Stimulated activated CD4-positive, alpha-beta T cell treated with anti-CD3 and anti-CD28 coated beads, Interleukin-15, amount 100 ng/mL, for 24 hours (primary cell): Measurements from ENCODE around the gene PDE4D.

Source experiments
- DNase-seq: peaks from one replicate; pipeline ENCODE4 v3.0.0-alpha.2; 2020

The PDE4D gene

DNA sequence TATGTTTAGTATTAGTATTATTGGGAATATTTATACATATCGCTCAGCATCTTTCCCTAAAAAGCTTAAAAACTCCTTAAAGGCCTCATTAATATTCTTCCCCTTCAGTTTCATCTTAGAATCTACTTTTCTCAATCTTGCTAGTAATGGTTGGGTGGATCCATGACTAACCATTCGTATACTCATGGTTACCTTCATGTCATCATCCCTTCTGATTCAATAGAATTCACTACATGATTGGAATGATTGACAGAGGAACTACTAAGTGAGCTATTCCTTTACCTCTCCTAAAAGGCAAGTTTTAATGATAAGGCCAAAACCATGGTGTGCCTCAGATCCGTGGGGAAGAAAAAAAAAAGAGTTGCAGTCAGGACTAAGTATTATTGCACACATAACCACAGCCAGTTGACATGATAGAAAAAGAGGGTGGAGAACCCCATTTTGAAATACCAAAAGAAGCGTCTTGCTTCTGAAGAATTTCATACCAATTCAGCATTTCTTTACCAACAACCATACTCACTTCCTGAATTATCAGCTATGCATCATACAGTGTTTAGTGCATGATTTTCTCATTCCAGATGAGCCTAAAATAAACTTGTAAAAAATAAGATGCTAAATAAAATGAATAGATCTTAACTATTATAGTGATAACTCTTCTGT, 624.6 kb downstream of the PDE4D start:
- no peak for DNase-seq

DNA sequence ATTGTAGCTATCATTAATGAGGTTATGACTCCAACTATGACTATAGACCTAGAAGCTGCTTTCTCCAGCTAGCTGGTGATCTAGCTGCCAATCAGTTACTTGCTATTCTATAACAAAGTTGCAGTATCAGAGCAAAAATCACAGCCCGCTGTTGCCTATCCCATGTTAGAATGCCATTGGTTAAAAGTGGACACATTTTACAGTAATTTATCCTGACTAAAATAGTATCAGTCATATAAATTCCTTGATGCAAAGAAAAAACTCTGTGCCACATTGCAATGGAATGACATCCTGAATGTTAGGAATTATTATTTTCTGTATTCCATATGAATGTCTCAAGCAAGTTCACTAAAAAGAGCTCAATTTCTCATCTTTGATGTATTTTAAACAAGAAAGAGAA, 626.5 kb downstream of the PDE4D start:
- DNase-seq = no peak

DNA sequence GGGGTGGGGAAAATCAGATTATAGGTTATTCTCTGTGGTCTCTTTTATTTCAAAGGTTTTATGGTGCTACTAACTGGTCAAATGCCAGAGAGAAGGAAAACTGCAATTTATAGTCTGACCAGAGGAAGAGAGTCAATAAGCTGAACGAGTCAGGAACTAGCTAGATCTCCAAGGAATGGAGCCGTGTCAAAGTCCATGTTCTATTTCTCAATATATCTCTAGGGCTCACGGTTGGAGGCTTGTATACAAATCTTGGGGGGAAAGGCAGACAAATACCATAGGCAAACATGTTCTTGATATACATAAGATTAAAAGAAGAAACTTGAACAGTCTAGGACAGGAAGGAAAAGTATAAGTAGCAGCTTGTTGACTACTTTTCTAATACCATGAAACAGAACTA, 627.1 kb downstream of the PDE4D start:
- DNase-seq = no peak

DNA sequence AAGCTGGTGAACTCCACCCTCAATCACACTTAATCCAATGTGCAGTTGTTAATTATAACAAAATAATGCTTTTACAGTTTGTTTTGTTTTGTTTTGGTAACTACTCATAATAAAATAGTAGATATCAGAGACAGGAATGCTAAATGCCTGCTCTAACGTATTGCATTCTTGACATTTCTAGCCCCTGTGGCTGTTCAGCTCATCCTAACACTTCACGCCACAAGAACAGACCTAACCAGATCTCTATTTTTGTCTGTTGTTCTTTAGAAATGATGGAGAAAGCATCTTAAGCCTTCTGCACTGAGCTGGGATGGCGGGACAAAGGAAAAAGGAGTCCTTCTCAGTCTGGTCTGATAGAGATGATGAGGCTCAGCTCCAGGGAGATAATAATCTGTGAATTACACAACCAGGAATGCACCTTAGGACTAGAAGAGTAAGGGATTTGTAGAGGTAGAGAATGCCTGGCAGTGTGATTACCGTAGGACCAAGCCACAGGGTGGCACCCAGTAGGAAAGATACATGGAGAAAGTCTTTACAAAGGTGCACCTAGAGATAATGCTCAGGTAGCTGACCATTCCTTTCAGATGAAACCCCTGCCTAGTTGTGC, 628.8 kb downstream of the PDE4D start:
- DNase-seq = no peak

DNA sequence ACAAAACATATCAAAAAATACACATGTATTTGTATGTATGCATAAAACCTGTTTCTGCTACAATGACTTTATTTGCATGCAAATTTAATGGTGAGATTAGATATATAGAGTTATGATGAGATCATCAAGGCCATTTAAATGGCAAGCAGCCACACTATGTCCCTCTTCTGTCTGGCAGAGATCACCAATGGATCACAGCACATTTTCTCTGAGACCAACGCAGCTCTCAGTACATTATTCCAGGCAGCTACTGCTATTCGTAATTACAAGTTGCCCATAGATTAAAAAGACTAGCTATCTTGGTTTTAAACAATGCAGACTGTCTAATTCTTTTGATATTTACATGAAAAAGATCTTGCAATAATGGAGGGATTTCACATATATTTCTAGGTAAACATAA, 629.5 kb downstream of the PDE4D start:
- DNase-seq = no peak

DNA sequence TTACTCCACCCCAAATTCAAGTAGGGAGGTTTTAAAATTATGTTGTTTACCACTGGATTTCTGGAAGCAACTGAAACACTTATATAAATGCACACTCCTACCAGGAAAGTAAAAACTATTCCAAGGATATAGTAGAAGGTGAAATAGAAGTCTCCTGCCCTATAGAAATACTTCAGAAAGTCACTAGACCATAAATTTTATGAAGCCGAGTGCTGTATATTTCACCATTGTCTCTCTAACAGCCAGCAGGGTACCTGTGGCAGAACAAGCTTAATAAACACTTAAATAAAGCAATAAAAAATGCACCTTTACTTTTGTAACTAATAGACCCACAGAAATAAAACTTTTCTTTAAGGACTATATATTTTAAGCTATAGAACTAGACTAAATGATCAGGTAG, 631.6 kb downstream of the PDE4D start:
- no peak for DNase-seq

DNA sequence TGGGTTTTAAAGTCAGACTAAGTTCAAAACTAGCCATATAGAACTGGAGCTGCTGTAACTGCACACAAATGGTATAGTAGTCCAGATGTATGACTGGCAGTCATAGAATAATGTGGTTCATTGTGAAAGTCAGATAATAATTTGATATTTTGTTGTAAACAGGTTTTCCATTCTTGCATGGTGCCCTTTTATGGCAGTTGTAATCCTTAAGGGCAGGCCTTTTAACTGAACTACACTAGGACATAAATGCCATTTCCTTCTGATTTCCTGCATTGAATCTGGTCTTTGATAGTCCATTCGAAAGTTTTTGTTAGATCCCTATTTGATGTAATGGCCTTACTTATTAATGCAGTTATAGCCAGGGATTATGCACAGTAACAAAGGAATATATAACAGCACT, 632.6 kb downstream of the PDE4D start:
- DNase-seq = no peak

DNA sequence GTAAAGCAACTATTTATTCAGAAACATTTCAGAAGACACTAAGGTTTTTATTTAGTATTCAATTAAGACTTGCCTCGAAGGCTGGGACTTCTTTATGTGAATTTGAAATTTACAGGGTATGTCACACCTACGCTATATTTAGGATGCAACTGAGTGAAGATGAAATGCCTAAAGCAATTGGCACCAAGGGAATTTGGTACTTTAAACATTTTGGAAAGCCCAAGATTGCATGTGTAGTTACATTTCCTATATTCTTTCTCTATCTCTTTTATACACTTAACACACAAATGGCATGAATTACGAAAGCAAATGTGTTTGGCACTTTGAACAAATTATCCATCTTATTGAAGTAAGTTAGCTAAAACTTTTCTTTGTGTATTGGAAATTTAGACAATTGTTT, 633.3 kb downstream of the PDE4D start:
- DNase-seq = no peak

DNA sequence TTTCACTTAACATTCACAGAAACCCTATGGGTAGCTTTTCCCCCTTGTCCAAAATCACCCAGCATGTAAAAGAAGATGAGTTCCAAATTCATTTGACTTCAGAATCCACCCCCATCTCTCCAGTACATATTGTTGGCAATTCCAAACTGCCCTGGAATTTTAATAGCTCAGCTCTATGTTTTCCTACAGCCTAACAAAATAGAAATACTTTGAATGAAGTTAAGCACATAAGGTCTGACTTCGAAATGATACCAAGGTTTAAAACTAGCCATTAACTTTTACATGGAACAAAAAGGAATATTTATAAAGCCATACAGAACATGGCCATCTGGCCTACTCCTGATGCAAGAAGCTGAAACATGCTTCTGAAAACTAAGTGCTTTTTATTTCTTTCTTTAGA, 634.3 kb downstream of the PDE4D start:
- no peak for DNase-seq

DNA sequence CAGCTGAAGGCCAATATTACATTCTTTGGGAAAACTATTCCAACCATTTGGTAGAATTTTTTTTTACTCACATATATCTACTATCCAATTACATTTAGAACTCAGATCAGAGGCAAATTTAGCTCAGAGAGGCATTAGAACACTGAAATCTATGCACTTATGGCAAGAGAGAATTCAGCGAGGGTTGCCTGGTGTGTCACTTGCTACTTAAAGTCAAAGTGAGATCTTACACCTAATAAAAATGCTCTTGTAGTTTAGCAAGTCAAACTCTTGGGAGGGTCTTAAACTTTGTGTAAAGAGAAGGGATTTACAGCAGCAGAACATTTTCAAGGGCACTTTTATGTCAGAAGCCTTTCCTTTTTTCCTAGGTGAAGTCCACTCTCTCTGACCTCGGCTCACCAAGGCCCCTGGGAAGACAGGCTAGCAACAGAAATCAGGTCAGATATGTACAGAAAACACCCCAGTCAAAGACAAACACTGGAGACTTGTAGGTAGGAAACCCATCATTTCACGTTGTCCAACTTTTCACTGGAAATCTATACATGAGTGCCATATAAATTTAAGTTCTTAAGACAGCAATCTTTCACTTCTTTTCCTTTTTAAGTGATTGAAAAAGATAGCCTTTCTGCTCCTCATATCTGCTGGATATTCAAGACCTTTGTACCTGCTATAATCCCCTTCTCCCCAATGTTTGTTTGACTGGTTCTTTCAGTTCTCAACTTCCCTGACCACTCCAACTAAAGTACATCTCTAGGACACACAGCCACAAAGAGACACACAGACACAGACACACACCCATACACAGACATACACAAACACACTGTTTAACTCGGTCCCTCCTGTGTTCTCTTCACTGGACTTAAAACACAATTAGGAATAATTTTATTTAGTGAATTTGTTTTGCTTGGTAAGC, 635.8 kb downstream of the PDE4D start:
- DNase-seq = no peak

DNA sequence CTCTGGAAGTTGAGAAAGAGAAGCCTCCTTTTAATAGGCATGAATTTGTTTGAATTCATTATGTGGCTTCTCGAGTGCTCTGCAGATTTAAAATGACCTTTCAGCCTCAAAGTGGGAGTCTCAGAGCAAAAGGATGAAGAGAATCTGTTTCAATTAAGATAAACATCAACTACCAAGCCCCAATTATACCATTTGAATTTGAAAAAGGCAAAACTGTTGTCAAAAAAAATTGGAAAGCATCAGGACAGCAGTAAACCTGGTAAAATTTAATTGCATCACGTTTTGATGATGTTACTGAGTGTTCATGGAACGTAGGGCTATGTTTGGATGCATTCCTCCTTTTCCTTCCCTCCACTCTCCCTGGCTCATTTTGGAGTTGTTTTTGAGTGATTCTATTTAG, 637.2 kb downstream of the PDE4D start:
- no peak for DNase-seq

DNA sequence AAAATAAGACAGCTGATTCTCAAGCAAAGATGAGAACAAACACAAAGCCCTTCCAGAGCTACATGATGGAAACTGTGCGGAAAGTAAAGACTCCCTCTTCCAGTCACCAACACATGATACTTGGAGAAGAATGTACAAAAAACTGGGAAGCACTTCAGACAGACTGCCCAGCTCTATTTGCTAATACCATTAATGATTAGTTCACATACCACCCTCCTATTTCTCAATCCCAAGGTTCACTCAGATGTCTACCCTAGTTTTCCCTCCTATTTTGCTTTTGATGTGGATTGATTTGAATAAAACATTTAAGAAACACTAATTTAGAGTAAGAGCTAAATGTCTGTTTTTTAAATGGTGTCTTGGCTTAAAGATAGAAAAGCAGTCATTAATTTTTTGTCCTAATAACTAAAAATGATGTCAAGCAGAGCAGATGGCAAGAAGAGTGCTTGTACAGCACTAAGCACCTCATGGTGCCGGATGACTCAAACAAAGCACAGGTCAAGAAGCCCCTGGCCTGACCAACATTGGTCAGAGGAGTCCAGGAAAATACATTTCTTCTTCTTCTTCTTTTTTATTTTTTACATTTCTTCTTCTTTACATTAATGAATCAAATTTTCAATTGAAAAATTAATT, 639.4 kb downstream of the PDE4D start:
- DNase-seq = no peak

DNA sequence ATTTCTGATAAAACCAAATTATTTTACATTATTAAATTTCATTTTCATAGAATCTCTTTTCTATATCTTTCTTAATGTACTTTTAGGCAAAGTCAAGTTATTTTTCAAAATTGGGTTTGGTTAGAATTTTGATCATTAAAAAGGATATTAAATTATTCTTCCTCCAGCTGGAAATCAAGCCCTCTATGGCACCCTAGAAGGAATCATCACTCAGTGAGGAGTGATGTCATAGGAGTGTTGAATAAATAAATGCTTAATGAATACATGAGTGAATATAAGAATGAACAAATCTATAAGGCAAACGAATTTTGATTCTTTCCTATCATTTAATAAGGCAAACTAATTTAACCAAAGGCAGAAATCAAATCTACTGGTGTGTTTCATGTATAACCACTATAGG, 639.9 kb downstream of the PDE4D start:
- DNase-seq = no peak

DNA sequence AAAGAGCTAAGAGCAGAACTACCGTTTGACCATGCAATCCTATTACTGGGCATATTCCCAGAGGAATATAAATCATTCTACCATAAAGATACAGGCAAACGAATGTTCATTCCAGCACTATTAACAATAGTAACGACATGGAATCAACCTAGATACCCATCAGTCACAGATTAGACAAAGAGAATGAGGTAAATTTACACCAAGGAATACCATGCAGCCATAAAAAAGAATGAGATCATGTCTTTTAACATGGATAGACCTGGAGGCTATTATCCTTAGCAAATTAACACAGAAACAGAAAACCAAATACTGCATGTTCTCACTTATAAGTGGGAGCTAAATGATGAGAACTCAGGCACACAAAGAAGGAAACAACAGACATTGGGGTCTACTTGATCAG, 641.9 kb downstream of the PDE4D start:
- no peak for DNase-seq

DNA sequence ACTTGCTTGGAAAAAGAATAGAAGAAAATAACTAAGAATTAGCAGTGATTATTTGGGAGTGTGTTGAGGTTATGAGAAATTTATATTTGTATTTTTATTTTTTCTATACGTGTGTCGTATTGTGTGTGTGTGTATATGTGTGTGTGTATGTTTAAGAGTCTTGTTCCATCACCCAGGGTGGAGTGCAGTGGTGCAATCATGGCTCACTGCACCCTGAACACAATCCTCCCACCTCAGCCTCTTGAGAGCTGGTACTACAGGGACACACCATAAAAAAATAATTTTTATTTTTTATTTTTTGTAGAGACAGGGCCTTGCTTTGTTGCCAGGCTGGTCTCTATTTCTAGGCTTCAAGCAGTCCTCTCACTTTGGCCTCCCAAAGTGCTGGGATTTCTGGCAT, 643.8 kb downstream of the PDE4D start:
- DNase-seq = no peak

DNA sequence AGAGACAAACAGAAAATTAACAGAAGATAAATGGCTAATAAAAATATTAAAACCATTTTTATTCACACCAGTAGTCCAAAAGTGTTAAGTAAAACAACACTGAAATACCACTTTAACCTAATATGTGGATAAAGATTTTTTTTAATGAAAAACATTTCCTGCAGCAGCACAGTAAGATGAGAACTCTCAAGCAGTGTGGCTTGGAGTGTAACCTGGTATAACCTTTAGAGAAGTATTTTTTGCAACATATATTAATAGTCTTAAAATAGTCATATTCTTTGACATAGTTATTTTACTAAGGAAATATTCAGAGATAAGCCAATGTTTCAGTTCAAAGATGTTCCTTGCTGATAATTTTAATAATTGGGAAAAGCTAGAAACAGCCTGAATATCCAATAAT, 644.4 kb downstream of the PDE4D start:
- no peak for DNase-seq

DNA sequence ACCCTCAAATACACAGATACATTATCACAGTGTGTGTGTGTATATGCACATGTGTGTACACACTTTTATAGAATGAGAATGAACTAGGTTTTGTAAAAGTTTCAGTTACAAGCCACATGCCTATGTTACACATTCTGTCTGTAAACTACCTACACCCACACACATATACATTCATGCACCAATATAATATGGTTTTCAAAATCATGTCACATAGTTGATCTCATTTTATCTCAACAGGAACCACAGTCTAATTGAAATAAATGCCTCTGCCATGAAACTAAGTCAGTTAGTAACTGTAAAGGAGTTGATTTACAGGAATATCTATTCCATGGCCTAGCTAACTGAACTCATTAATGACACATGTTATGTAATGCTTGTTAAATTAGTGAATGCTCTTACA, 646.6 kb downstream of the PDE4D start:
- DNase-seq = no peak

DNA sequence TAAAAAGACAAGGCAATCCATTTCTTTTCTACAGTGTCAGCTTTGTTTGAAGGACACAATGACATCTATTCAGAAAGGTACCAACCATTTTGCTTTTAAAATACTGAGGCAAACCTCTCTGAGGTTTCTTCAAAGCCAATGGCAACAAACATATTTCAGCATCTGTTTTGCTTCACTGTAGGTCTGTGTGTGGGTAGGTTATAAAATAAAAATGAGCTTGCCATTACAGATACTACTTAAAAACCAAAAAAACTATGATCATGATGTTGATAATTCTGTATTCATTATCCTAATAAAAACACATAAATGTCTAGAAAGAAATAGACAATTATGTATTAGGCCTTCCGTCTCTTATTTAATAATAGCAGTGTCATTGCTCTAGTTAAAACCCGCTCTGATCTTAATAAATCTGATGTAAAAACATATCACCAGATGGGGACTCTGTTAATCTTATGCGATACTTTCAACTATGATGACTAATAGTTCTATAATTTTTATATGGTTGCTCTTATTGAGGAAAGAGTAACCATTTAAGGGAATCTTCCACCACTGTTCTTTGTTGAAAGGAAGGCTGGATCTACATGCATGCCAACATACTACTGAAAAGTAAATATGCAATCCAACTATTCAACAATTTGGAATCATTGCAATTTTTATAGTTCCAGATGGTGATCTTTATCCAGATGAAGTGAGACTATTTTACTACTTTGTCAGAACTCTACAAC, 647.2 kb downstream of the PDE4D start:
- DNase-seq = no peak

DNA sequence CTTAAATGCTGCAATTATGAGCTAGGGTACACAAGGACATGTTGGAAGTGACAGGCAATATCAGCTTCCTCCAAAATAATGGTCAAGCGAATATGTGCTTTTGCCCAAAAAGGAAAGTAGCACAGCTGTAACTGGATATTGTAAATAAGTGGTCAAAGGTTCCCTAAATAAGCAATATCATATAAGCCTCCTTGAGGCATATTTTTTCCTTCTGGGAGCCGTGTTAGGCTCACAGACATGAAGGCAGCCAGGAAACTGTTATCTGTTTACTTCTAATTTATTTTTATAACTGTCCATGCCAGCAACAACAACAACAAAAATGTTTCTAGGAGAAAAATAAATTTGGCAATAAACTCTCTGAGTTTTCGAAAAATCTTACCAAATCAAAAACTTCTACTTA, 648.3 kb downstream of the PDE4D start:
- DNase-seq = no peak

DNA sequence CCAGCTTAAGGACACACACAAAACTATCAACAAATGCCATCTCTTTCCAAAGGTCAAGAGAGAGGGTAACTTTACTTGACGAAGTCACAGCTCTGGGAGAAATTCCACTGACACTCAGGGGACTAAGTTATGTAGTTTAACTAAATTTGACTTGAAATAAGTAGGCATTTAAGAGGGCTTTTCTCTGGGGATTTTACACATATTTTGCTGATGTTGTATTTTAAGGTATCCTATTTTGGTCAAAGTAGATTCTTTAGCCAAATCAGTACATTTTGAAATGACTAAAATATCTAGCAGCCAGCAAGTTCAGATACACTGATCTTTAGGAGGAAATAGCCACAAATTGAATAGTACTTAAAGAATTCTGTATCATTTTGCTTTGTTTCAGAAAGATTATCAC, 652.0 kb downstream of the PDE4D start:
- no peak for DNase-seq

DNA sequence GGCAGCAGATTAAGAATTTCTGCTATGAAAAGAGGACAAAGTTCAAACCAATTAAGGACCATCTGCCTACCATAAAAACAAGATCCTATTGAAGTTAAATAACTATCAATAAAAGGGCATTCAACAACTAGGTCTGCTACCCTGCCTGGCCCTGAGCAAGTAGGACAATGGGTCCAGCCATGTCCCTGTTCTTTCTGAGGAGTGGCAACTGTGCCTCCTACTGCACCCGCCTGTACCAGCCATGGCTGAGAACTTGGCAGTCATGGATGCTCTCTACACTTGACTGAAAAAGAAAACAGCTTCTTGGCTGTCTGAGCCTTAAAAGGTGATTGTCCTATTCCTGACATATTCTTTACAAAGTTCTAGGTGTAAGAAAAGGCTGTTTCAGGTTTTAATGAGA, 652.4 kb downstream of the PDE4D start:
- no peak for DNase-seq

DNA sequence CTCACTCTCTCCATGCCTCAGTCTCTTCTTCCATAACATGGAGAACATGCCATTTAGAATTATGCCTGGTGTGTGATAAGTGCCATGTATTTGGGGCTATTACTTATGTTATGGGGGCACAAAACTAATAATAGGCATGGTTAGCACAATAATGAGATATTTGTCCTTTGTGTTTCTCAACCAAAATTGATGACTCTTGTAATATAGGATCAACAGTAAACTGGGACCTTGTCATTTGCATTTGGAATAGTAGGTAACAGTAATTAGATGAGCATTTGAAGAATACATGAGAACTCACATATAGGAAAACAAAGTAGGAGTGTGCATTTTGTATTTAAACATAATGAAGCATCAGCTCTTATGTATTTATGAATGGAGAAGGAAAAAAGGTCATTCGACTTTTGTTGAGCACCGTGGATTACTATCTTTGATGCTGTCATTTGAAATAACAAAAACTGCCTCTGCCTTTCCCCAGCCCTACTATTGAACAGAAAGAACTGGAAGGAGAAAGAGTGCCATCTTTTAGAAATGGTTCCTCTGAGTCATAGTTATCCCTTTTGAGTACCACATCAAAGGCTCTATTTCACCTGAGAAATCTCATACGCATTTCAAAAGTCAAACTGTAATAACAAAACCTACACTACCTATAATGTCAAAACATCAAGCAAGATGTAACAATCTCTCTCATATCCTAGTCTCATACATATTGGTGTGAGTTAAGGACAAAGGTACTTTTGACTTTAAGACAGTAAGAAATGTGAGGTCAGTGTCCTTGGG, 655.2 kb downstream of the PDE4D start:
- DNase-seq = peak; percentile 5
